H1 (cell line): ENCODE results near the gene LRRC74B. TPM values are rescaled to one million over a fixed set of nuclear protein-coding genes. Genes with fewer than 3 reads are reported as not detected.

Experiments
- CTCF ChIA-PET: fragments of 300-600 bp; sonication (Branson Sonifier 250); formaldehyde crosslinking; loops from one replicate; lab custom pipeline; 2021; ENCODE audit not compliant: partially characterized antibody; lab: Charles Lee
- POLR2A ChIA-PET: fragments of 300-600 bp; sonication (Branson Sonifier 250); formaldehyde crosslinking; loops from one replicate; lab custom pipeline; 2021; ENCODE audit warnings: inconsistent platforms; ENCODE audit not compliant: partially characterized antibody; lab: Charles Lee
- DNase-seq, 2 experiments: peaks; one replicate each; pipeline versions ENCODE4 v3.0.0 to v3.0.0-alpha.2; 2010 to 2022; ENCODE audit warnings: low spot score in 2 of 2, low read depth in 1 of 2, mixed read lengths in 1 of 2
- FAIRE-seq: peaks from 2 replicates; lab custom pipeline; 2011; peaks lifted over from hg19 to GRCh38; lab: Jason Lieb, UNC
- H2AFZ ChIP-seq: 2 replicates; pipeline ENCODE4 v1.8.1; 2012; ENCODE audit warnings: low read length, inconsistent platforms
- H2AK5ac ChIP-seq: 2 replicates; pipeline ENCODE4 v1.6.1; 2013; ENCODE audit warnings: low read depth, low read length
- H2BK120ac ChIP-seq: replicated peaks from 2 replicates; pipeline ENCODE3; 2013; ENCODE audit warnings: low read depth, low read length, inconsistent platforms
- H2BK12ac ChIP-seq: 2 replicates; pipeline ENCODE4 v1.6.1; 2013; ENCODE audit warnings: low read depth, low read length
- H2BK15ac ChIP-seq: 2 replicates; pipeline ENCODE4 v1.6.1; 2013; ENCODE audit warnings: low read length
- H2BK20ac ChIP-seq: 2 replicates; pipeline ENCODE4 v1.6.1; 2013; ENCODE audit warnings: low read length
- H2BK5ac ChIP-seq: 2 replicates; pipeline ENCODE4 v1.6.1; 2013; ENCODE audit warnings: low read depth, low read length
- H3K14ac ChIP-seq: 2 replicates; pipeline ENCODE4 v1.6.1; 2013; ENCODE audit warnings: inconsistent platforms; ENCODE audit not compliant: insufficient read length
- H3K18ac ChIP-seq: 2 replicates; pipeline ENCODE4 v1.6.1; 2013; ENCODE audit warnings: low read length; ENCODE audit errors: extremely low read depth
- H3K23ac ChIP-seq: 2 replicates; pipeline ENCODE4 v1.6.1; 2013; ENCODE audit warnings: inconsistent platforms; ENCODE audit not compliant: insufficient read length
- H3K23me2 ChIP-seq: 2 replicates; pipeline ENCODE4 v1.6.1; 2013; ENCODE audit warnings: low read depth, low read length
- H3K27ac ChIP-seq: 2 replicates; pipeline ENCODE4 v1.6.1; 2011; ENCODE audit warnings: low read depth, low read length, inconsistent platforms
- H3K27me3 ChIP-seq, 4 experiments: replicated peaks in 1 of 4; 1 replicate in 1 of 4; 2 replicates in 3 of 4; pipeline versions ENCODE4 v1.6.1 to v1.8.1; 2011 to 2013; ENCODE audit warnings: low read length in 3 of 4, mild to moderate bottlenecking in 3 of 4, inconsistent platforms in 2 of 4, mixed read lengths in 2 of 4, moderate library complexity in 1 of 4; ENCODE audit not compliant: control insufficient read depth in 3 of 4, insufficient read depth in 3 of 4; ENCODE audit errors: extremely low read depth in 1 of 4
- H3K36me3 ChIP-seq, 4 experiments: 2 replicates each; pipeline versions ENCODE4 v1.6.1 to v1.8.1; 2011 to 2013; ENCODE audit warnings: mild to moderate bottlenecking in 4 of 4, low read length in 3 of 4, moderate library complexity in 2 of 4, control low read depth in 1 of 4, inconsistent platforms in 1 of 4; ENCODE audit not compliant: insufficient read depth in 4 of 4, control insufficient read depth in 2 of 4
- H3K4ac ChIP-seq: replicated peaks from 2 replicates; pipeline ENCODE3; 2013; ENCODE audit warnings: low read length, low read depth, mixed read lengths, inconsistent platforms; ENCODE audit not compliant: insufficient read length
- H3K4me1 ChIP-seq, 4 experiments: replicated peaks in 1 of 4; 1 replicate in 1 of 4; 2 replicates in 3 of 4; pipeline versions ENCODE4 v1.6.1 to v1.8.1; 2011 to 2013; ENCODE audit warnings: low read length in 3 of 4, inconsistent platforms in 2 of 4, mixed read lengths in 1 of 4; ENCODE audit not compliant: insufficient read depth in 4 of 4, control insufficient read depth in 3 of 4
- H3K4me2 ChIP-seq, 2 experiments: 2 replicates each; pipeline versions ENCODE4 v1.6.1 to v1.8.1; 2011 to 2013; ENCODE audit warnings: low read depth in 2 of 2, low read length in 2 of 2, control low read depth in 1 of 2, inconsistent platforms in 1 of 2, mild to moderate bottlenecking in 1 of 2; ENCODE audit not compliant: insufficient read depth in 1 of 2
- H3K4me3 ChIP-seq, 4 experiments: fragments of 200-600, 300-600 bp in 1 of 4; sonication (generic), shearing (Covaris generic), sonication (Bioruptor Twin) in 1 of 4; 2 replicates each; pipeline versions ENCODE4 v1.5.1 to v1.8.1; 2011 to 2016; ENCODE audit warnings: low read length in 4 of 4, low read depth in 3 of 4, control low read depth in 2 of 4, inconsistent platforms in 2 of 4, mild to moderate bottlenecking in 2 of 4, mixed read lengths in 1 of 4, moderate library complexity in 1 of 4; ENCODE audit not compliant: insufficient read depth in 2 of 4; ENCODE audit errors: extremely low read depth in 1 of 4
- H3K56ac ChIP-seq: replicated peaks from 2 replicates; pipeline ENCODE3; 2013; ENCODE audit warnings: low read depth, mild to moderate bottlenecking, mixed read lengths, low read length, inconsistent platforms; ENCODE audit not compliant: insufficient read length
- H3K79me1 ChIP-seq: 2 replicates; pipeline ENCODE4 v1.6.1; 2013; ENCODE audit warnings: low read depth, low read length, control low read depth
- H3K79me2 ChIP-seq, 2 experiments: 2 replicates each; pipeline versions ENCODE4 v1.6.1 to v1.8.1; 2012 to 2013; ENCODE audit warnings: low read length in 2 of 2, mild to moderate bottlenecking in 2 of 2, inconsistent platforms in 1 of 2; ENCODE audit not compliant: insufficient read depth in 2 of 2, control insufficient read depth in 1 of 2
- H3K9ac ChIP-seq, 4 experiments: replicated peaks in 1 of 4; 1 replicate in 1 of 4; 2 replicates in 3 of 4; pipeline versions ENCODE4 v1.6.1 to v1.8.1; 2011 to 2013; ENCODE audit warnings: low read depth in 3 of 4, low read length in 3 of 4, control low read depth in 2 of 4, mild to moderate bottlenecking in 2 of 4, moderate library complexity in 2 of 4, inconsistent platforms in 1 of 4; ENCODE audit errors: extremely low read depth in 1 of 4
- H3K9me3 ChIP-seq, 2 experiments: 2 replicates each; pipeline versions ENCODE4 v1.6.1 to v1.8.1; 2012 to 2013; ENCODE audit warnings: mild to moderate bottlenecking in 2 of 2, moderate library complexity in 2 of 2, control low read depth in 1 of 2, inconsistent platforms in 1 of 2, low read depth in 1 of 2, low read length in 1 of 2, mixed read lengths in 1 of 2; ENCODE audit not compliant: insufficient read depth in 2 of 2
- H4K20me1 ChIP-seq, 2 experiments: replicated peaks in 1 of 2; 2 replicates each; pipeline versions ENCODE3 to v1.8.1; 2011 to 2013; ENCODE audit warnings: inconsistent platforms in 2 of 2, low read length in 2 of 2, mild to moderate bottlenecking in 1 of 2; ENCODE audit not compliant: insufficient read depth in 2 of 2, control insufficient read depth in 1 of 2
- H4K5ac ChIP-seq: 2 replicates; pipeline ENCODE4 v1.6.1; 2013; ENCODE audit warnings: low read length, low read depth, mixed read lengths, inconsistent platforms; ENCODE audit not compliant: insufficient read length
- H4K8ac ChIP-seq: 2 replicates; pipeline ENCODE4 v1.8.0; 2013; ENCODE audit warnings: mild to moderate bottlenecking, moderate library complexity, low read length, inconsistent platforms; ENCODE audit not compliant: insufficient read depth; ENCODE audit errors: extremely low read depth
- H4K91ac ChIP-seq: replicated peaks from 2 replicates; pipeline ENCODE3; 2013; ENCODE audit warnings: low read length, mixed read lengths, inconsistent platforms; ENCODE audit not compliant: insufficient read length
- ASH2L ChIP-seq: fragments of 200-600, 300-600 bp; sonication (generic); IDR thresholded peaks from one replicate; pipeline ENCODE4 v1.7.1; 2017; ENCODE audit warnings: low read length
- BRCA1 ChIP-seq: IDR thresholded peaks from 2 replicates; pipeline ENCODE4 v1.6.1; 2012; ENCODE audit warnings: low read depth, low read length, improper control_type of control experiment
- CHD2 ChIP-seq: IDR thresholded peaks from 2 replicates; pipeline ENCODE4 v1.6.1; 2012; ENCODE audit warnings: low read length, improper control_type of control experiment
- E2F6 ChIP-seq: IDR thresholded peaks from 2 replicates; pipeline ENCODE4 v1.6.1; 2012; ENCODE audit warnings: inconsistent platforms
- EP300 ChIP-seq, 2 experiments: IDR thresholded peaks; 1 replicate in 1 of 2; 2 replicates in 1 of 2; pipeline ENCODE4 v1.6.1; 2011 to 2012; ENCODE audit warnings: low read depth in 2 of 2, low read length in 2 of 2, mild to moderate bottlenecking in 2 of 2, borderline replicate concordance in 1 of 2, inconsistent platforms in 1 of 2, moderate library complexity in 1 of 2
- GABPA ChIP-seq: IDR thresholded peaks from 2 replicates; pipeline ENCODE4 v1.6.1; 2011; ENCODE audit warnings: mild to moderate bottlenecking, low read length, moderate library complexity, borderline replicate concordance; ENCODE audit not compliant: insufficient read depth
- HDAC6 ChIP-seq: IDR thresholded peaks from one replicate; pipeline ENCODE4 v1.7.1; 2012; ENCODE audit warnings: low read depth, mild to moderate bottlenecking, inconsistent platforms, low read length, moderate library complexity
- KDM4A ChIP-seq: IDR thresholded peaks from one replicate; pipeline ENCODE4 v1.7.1; 2012; ENCODE audit warnings: low read depth, mild to moderate bottlenecking, moderate library complexity, low read length, inconsistent platforms; ENCODE audit not compliant: severe bottlenecking
- NANOG ChIP-seq: IDR thresholded peaks from 2 replicates; pipeline ENCODE4 v1.6.1; 2011; ENCODE audit warnings: low read length, low read depth, mild to moderate bottlenecking, inconsistent platforms; ENCODE audit not compliant: insufficient read depth, poor library complexity, severe bottlenecking
- NRF1 ChIP-seq: IDR thresholded peaks from 2 replicates; pipeline ENCODE4 v1.6.1; 2011; ENCODE audit warnings: mild to moderate bottlenecking, low read depth, low read length, improper control_type of control experiment
- RXRA ChIP-seq: IDR thresholded peaks from 2 replicates; pipeline ENCODE4 v1.6.1; 2011; ENCODE audit warnings: low read depth, mild to moderate bottlenecking, low read length, moderate library complexity; ENCODE audit not compliant: insufficient read depth
- TAF1 ChIP-seq: IDR thresholded peaks from 2 replicates; pipeline ENCODE4 v1.6.1; 2011; ENCODE audit warnings: mild to moderate bottlenecking, low read depth, low read length
- TBP ChIP-seq: IDR thresholded peaks from 2 replicates; pipeline ENCODE4 v1.6.1; 2011; ENCODE audit warnings: low read depth, low read length, improper control_type of control experiment
- TEAD4 ChIP-seq: IDR thresholded peaks from 2 replicates; pipeline ENCODE4 v1.6.1; 2012; ENCODE audit warnings: low read depth, low read length, inconsistent platforms, mixed read lengths
- polyA plus RNA-seq, 7 experiments: library from polyadenylated mRNA; depleted of rRNA in 3 of 7; stranded (reverse) in 5 of 7; unstranded in 2 of 7; fragments of >200 nt in 5 of 7; fragments of 200-250 nt in 2 of 7; gene quantifications; 1 replicate in 5 of 7; 2 replicates in 1 of 7; 4 replicates in 1 of 7; pipeline versions ENCODE4 v1.2.1 to v1.2.3, GENCODE V29; 2011 to 2013; ENCODE audit warnings: missing spikeins in 2 of 7, mixed read lengths in 2 of 7
- total RNA-seq: library from RNA; stranded (reverse); fragmentation: NEBNext Ultra II Directional; extraction: Animal tissue kit (Norgen Biotek cat#: 25700); gene quantifications from 2 replicates; pipeline ENCODE4 v1.2.1, GENCODE V29; 2021
- TF ChIP-seq, protein P1 (sequence below): IDR thresholded peaks from 2 replicates; pipeline ENCODE4 v1.6.1; 2012; ENCODE audit warnings: inconsistent platforms

LRRC74B gene
- total and polyA plus RNA-seq, 2 of the 8 experiments (the other 6 are each of a cell fraction or from before 2014, with no cell fraction given), result not detected

GRCh38 chr22:21099578-21099977 is 53.8 kb downstream of the LRRC74B start:
- Histone ChIP-seq H3K4me3 (no peak overlapping the region), H3K56ac (no peak overlapping the region), H3K9ac (no peak overlapping the region), H4K91ac (no peak overlapping the region), H3K36me3 (no peaks in the 10 kb centered on the region), H3K4ac (no peak overlapping the region), H3K79me1 (no peaks in the 10 kb centered on the region), H2AK5ac (no peak overlapping the region), H3K27me3 (peaks cover 0 to 6% (median 0%) of the 10 kb centered on the region in 4 experiments; a peak in 1 of 7 replicates), H2BK5ac (no peak overlapping the region), H3K9me3 (no peaks in the 10 kb centered on the region), H3K18ac (no peak overlapping the region), H3K4me2 (no peak overlapping the region), H2BK120ac (no peak overlapping the region), H2BK12ac (no peak overlapping the region), H3K79me2 (no peaks in the 10 kb centered on the region), H2BK15ac (no peak overlapping the region), H3K27ac (no peak overlapping the region), H3K4me1 (peaks cover 0 to 6% (median 2%) of the 10 kb centered on the region in 4 experiments; a peak in 2 of 7 replicates), H3K23ac (no peak overlapping the region), H4K20me1 (peaks cover 0 to 1% of the 10 kb centered on the region in 2 experiments), H3K23me2 (no peaks in the 10 kb centered on the region; the same call in 1 of the 2 replicates), H2BK20ac (no peak overlapping the region), H2AFZ (no peak overlapping the region), H4K8ac (no peak overlapping the region), H3K14ac (no peak overlapping the region), H4K5ac (no peak overlapping the region)
- DNase-seq, result no peak
- CTCF ChIA-PET, result interaction anchor here (1.0 to 1.7 kb wide), 6 partner anchors 10 to 1956 kb away, joined by 3 to 10 read pairs (median 4); no protein-coding TSS in a partner anchor
- FAIRE-seq, result no peak
- POLR2A ChIA-PET, result no interaction called here
- TF ChIP-seq ASH2L, result no peak
- TF ChIP-seq BRCA1, result no peak
- no peak for TF ChIP-seq RXRA
- no peak for TF ChIP-seq NRF1
- no peak for TF ChIP-seq NANOG
- TF ChIP-seq TBP, result no peak
- no peak for TF ChIP-seq KDM4A
- no peak for TF ChIP-seq TEAD4
- TF ChIP-seq, protein P1, sequence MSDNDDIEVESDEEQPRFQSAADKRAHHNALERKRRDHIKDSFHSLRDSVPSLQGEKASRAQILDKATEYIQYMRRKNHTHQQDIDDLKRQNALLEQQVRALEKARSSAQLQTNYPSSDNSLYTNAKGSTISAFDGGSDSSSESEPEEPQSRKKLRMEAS, result no peak
- TF ChIP-seq HDAC6, result no peak
- TF ChIP-seq TAF1, result no peak
- no peak for TF ChIP-seq EP300 (IDR thresholded peaks at IDR 0.05; ENCODE audit: borderline replicate concordance in 1 of 2, low read depth in 2 of 2, low read length in 2 of 2)
- TF ChIP-seq CHD2, result no peak
- no peak for TF ChIP-seq GABPA
- no peak for TF ChIP-seq E2F6
